ENCODE data around the gene CYP39A1.
A peak's percentile ranks its signal among the peaks of the same experiment; 100 is the strongest.

CYP39A1 gene, protein sequence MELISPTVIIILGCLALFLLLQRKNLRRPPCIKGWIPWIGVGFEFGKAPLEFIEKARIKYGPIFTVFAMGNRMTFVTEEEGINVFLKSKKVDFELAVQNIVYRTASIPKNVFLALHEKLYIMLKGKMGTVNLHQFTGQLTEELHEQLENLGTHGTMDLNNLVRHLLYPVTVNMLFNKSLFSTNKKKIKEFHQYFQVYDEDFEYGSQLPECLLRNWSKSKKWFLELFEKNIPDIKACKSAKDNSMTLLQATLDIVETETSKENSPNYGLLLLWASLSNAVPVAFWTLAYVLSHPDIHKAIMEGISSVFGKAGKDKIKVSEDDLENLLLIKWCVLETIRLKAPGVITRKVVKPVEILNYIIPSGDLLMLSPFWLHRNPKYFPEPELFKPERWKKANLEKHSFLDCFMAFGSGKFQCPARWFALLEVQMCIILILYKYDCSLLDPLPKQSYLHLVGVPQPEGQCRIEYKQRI

DNA sequence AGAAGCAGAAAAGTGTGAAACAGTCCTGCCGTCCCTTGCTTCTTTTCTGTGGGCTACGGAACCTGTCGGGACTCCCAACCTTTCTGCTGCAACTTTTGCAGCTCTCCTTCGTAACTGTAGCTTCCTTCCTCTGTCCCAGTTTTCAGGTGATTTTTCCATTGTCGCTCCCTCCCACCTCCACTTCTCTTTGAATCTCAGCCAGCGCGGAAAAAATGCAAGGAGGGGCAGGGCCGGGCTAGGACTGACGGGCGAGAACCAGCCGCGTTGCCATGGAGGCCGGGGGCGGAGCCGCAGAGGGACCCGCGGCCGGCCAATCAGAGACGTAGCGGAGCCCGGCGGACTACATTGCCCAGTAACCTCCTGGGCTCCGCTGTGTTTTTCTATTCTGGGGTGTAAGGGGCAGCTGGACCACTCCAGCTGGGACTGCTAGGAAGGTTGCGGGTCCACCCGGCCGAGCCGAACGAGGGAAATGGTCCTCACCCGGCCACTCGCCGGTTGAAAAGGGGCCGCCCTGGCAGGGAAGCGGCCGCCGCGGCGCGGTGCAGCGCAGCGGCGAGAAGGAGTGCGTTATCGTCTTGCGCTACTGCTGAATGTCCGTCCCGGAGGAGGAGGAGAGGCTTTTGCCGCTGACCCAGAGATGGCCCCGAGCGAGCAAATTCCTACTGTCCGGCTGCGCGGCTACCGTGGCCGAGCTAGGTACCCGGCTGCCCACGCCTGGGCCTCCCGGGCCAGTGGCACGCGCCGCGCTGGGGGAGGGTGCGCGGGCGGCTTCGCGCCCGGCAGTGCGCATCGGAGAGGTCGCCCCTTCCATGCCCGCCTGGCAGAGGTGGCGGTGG, at the start of gene CYP39A1, which contains the start of gene SLC25A27:
TSS of gene CYP39A1 (minus strand) at position 216 of the 836 bp plus-strand sequence. CDS start 236 bp downstream, outside the sequence.
TSS of gene SLC25A27 (plus strand) at position 373 of the 836 bp plus-strand sequence. CDS start at position 591, 218 bp downstream.
- H3K9me3 Mint-ChIP-seq, result no peaks in the 10 kb centered on the region
- peak; percentile 100 for ATAC-seq
- H3K27ac Mint-ChIP-seq, result no peak within 1 kb of the TSS
- H3K4me3 Mint-ChIP-seq, result peak within 1 kb of the TSS; percentile 82 to 90
- H3K27me3 Mint-ChIP-seq, result peaks cover 30% of the 10 kb centered on the region
- DNase-seq, result peak; percentile 77 to 81
- H3K4me1 Mint-ChIP-seq, result peaks cover 25% of the 10 kb centered on the region

DNA sequence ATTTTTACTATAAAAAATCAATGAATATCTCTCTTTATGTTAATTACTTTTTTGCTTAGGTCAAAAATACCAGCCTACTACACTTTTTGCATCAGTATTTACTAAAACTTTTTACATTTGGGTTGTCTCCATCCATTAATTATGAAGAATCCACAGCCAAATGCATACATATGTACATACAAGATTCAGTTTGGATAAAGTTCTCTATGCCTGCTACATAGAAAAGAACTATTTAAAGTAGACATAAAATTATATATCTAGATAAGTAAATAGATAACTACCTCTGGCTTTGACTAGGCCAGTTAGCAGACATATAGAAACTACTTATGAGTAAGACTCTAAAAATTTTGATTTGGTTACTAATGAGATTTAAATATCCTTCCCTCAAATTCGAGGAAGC, 47.4 kb upstream of the CYP39A1 start:
- H3K9me3 Mint-ChIP-seq, result no peaks in the 10 kb centered on the region
- no peaks in the 10 kb centered on the region for H3K4me1 Mint-ChIP-seq
- no peak overlapping the region for H3K4me3 Mint-ChIP-seq
- H3K27me3 Mint-ChIP-seq, result peaks cover 40% of the 10 kb centered on the region
- H3K27ac Mint-ChIP-seq, result no peak overlapping the region
- DNase-seq (no peak), ATAC-seq (no peak)

DNA sequence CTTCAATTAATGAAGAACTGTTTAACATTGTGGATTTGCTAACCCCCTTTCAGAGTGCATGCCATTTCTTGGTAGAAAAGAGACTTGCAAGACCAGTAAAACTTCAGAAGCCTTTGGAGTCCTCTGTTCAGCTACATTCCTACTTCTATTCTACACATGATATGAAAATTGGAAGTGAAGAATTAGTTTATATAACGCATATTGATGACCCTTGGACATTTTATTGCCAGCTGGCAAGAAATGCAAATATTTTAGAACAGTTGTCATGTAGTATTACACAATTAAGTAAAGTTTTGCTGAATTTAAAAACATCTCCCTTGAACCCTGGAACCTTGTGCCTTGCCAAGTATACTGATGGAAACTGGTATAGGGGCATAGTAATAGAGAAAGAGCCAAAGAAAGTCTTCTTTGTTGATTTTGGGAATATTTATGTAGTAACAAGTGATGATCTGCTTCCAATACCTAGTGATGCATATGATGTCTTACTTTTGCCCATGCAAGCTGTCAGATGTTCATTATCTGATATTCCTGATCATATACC, 38.4 kb upstream of the CYP39A1 start:
- H3K27ac Mint-ChIP-seq, result no peak overlapping the region
- ATAC-seq, result no peak

DNA sequence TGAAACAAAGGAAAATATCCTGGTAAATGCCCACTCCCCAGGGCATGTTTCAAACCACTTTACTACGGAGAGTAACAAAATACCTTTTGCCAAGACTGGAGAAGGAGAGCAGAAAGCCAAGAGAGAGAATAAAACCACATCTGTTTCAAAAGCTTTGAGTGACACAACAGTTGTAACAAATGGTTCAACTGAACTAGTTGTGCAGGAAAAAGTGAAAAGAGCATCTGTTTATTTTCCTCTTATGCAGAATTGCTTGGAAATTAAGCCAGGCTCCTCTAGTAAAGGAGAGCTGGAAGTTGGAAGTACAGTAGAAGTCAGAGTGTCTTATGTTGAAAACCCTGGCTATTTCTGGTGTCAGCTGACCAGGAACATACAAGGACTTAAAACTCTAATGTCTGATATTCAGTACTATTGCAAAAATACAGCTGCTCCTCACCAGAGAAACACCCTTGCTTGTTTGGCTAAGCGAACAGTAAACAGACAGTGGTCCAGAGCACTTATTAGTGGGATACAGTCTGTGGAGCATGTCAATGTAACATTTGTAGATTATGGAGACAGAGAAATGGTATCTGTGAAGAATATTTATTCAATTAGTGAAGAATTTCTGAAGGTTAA, 37.6 kb upstream of the CYP39A1 start:
- peaks cover 6% of the 10 kb centered on the region for H3K27me3 Mint-ChIP-seq
- no peaks in the 10 kb centered on the region for H3K9me3 Mint-ChIP-seq
- no peak for DNase-seq
- ATAC-seq, result no peak
- no peaks in the 10 kb centered on the region for H3K4me1 Mint-ChIP-seq
- H3K4me3 Mint-ChIP-seq, result no peak overlapping the region
- H3K27ac Mint-ChIP-seq, result no peak overlapping the region

More for the DNA sequence above, 38.4 kb upstream of the CYP39A1 start:
- Mint-ChIP-seq H3K4me3 (no peak overlapping the region), H3K9me3 (no peaks in the 10 kb centered on the region), H3K27me3 (peaks cover 13% of the 10 kb centered on the region), H3K4me1 (no peaks in the 10 kb centered on the region)
- DNase-seq, result no peak

DNA sequence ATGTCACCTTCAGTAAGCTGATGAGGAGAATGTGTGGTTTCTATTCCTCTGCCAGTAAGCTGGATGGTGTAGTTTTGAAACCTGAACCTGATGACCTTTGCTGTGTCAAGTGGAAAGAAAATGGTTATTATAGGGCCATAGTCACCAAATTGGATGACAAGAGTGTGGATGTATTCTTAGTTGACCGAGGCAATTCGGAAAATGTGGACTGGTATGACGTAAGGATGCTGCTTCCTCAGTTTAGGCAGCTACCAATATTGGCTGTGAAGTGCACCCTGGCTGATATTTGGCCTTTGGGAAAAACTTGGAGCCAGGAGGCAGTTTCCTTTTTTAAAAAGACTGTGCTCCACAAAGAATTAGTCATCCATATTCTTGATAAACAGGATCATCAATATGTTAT, 37.0 kb upstream of the CYP39A1 start:
- no peaks in the 10 kb centered on the region for H3K4me1 Mint-ChIP-seq
- peaks cover 6% of the 10 kb centered on the region for H3K27me3 Mint-ChIP-seq
- no peaks in the 10 kb centered on the region for H3K9me3 Mint-ChIP-seq
- no peak overlapping the region for H3K27ac Mint-ChIP-seq
- DNase-seq (no peak), ATAC-seq (no peak)
- H3K4me3 Mint-ChIP-seq, result no peak overlapping the region

DNA sequence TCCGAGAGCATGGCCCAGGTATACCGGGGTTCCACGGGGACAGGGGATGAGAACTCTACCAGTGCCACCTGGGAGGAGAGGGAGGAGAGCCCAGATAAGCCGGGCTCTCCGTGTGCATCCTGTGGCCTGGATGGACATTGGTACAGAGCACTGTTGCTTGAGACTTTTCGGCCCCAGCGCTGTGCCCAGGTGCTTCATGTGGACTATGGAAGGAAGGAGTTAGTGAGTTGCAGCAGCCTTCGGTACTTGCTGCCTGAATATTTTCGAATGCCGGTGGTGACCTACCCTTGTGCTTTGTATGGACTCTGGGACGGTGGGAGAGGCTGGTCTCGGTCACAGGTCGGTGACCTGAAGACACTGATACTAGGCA, 36.3 kb upstream of the CYP39A1 start:
- no peak for ATAC-seq
- Mint-ChIP-seq H3K27me3 (peaks cover 6% of the 10 kb centered on the region), H3K27ac (no peak overlapping the region), H3K4me3 (no peak overlapping the region), H3K4me1 (no peaks in the 10 kb centered on the region), H3K9me3 (no peaks in the 10 kb centered on the region)
- DNase-seq, result no peak

DNA sequence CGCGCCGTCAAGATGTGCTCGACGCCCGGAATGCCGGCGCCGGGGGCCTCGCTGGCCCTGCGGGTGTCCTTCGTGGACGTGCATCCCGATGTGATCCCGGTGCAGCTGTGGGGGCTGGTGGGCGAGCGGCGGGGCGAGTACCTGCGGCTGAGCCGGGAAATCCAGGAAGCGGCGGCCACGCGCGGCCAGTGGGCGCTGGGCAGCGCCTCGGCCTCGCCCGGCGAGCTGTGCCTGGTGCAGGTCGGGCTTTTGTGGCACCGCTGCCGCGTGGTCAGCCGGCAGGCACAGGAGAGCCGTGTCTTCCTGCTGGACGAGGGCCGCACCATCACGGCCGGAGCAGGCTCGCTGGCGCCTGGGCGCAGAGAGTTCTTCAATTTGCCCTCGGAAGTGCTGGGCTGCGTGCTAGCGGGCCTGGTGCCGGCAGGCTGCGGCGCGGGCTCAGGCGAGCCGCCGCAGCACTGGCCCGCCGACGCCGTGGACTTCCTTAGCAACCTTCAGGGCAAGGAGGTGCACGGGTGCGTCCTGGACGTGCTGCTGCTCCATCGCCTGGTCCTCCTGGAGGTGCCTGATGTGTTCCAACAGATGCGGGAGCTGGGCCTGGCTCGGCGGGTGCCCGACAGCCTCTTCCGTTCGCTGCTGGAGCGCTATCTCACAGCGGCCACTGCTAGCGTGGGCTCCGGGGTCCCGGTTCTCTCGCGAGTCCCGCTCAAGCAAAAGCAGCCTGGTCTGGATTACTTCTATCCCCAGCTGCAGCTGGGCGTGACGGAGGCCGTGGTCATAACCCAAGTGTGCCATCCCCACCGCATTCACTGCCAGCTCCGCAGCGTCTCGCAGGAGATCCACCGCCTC, 35.7 kb upstream of the CYP39A1 start:
- Mint-ChIP-seq H3K4me3 (no peak overlapping the region), H3K4me1 (no peaks in the 10 kb centered on the region), H3K27me3 (peaks cover 6% of the 10 kb centered on the region), H3K27ac (no peak overlapping the region), H3K9me3 (no peaks in the 10 kb centered on the region)
- ATAC-seq (no peak), DNase-seq (no peak)

DNA sequence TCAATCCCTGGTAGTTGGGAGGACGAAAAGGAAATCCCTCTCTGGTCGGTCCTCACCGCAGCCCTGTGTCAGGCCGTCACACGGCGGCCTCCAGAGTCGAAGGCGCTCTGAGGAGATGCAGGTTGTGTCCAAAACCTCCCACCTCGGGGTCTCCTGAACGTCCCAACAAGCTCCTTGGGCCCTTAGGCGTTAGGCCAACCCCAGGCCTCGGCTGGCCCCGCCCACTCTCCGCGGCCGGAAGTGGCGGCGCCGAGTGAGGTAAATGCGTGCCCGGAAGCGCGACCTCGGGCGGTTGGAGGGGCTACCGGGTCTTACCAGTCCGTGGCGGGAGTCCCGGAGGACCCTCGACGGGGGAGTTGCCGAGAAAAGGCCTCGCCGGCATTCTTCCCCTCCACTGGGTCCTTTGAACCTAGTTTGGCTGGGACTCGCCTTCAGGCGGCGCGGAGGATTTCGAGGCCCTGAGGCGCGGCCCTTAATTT, 35.0 kb upstream of the CYP39A1 start, which contains the start of gene TDRD6:
TSS of gene TDRD6 (plus strand) at position 267 of the 479 bp plus-strand sequence. CDS start 244 bp downstream, outside the sequence.
- H3K27ac Mint-ChIP-seq, result no peak within 1 kb of the TSS

DNA sequence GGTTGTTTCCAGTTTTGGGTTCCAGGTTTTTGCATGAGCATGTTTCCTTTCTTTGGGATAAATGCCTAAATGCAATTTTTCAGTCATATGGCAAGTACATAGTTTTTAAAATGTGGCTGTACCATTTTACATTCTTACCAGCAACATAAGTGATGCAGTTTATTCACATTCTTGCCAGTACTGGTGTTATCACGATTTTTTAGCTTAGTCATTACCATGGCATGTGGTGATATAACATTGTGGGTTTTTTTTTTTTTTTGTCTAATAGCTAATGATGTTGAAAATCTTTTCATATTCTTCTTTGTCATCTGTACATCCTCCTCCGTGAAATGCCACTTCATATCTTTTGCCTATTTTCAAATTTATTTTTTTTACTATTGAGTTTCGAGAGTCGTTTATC, 32.2 kb upstream of the CYP39A1 start:
- H3K27me3 Mint-ChIP-seq, result peaks cover 6% of the 10 kb centered on the region
- H3K4me3 Mint-ChIP-seq, result no peak overlapping the region
- no peak for ATAC-seq
- H3K27ac Mint-ChIP-seq, result no peak overlapping the region
- DNase-seq, result no peak
- H3K9me3 Mint-ChIP-seq, result no peaks in the 10 kb centered on the region
- H3K4me1 Mint-ChIP-seq, result no peaks in the 10 kb centered on the region

More for the DNA sequence above, 35.0 kb upstream of the CYP39A1 start, which contains the start of gene TDRD6:
- ATAC-seq (no peak), DNase-seq (no peak)
- peaks cover 6% of the 10 kb centered on the region for H3K27me3 Mint-ChIP-seq
- H3K9me3 Mint-ChIP-seq, result no peaks in the 10 kb centered on the region
- no peak within 1 kb of the TSS for H3K4me3 Mint-ChIP-seq
- H3K4me1 Mint-ChIP-seq, result no peaks in the 10 kb centered on the region

DNA sequence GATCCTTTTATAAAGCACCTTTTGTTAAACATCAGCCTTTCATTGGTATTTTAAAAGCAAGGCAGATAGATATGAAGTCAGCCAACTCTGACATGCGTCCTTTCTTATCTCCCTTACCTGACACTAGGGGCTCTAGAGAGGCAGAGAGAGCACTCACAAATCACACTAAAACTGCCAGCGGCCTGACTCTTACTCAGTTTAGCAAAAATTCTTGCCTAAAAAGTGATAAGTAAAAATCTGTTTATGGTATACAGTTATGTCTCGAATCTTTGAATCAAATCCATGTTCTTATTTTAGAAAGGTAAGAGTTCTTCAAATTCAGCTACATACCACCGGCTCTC, 24.7 kb upstream of the CYP39A1 start:
- no peak for DNase-seq
- no peak for ATAC-seq
- Mint-ChIP-seq H3K27me3 (no peaks in the 10 kb centered on the region), H3K4me1 (no peaks in the 10 kb centered on the region), H3K9me3 (no peaks in the 10 kb centered on the region), H3K4me3 (no peak overlapping the region), H3K27ac (no peak overlapping the region)

DNA sequence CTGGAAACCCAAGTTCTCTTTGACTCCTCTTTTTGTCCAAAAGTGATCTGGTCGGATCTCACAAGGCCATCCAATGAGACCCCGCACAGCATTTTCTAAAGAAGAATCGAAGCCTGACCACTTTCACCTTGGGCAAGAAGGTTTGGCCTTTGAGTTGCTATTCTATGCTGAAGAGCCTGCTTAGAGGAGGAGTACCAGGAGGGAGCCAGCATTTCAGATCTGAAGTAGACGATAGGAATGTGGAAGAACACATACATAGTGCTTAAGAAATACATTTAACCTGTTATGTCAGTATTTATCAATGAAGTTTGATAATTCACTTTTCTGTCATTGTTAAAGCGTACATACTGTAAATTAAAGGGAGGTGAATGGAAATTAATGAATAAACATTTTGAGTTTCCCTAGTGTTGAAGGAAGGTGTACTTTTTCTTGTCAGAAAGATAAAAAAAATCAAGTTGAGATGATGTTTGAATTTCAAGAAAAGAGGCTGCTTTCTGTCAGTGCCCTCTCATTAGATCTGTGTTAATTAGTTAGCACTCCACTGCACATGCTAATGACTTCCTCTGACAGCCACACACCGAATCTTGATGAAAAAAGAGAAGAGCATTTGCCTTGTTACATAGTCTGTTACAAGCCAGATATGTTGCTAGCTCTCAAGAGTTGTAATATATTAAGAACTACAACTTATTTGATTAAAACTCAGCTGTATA, 24.1 kb upstream of the CYP39A1 start:
- H3K4me3 Mint-ChIP-seq, result no peak overlapping the region

DNA sequence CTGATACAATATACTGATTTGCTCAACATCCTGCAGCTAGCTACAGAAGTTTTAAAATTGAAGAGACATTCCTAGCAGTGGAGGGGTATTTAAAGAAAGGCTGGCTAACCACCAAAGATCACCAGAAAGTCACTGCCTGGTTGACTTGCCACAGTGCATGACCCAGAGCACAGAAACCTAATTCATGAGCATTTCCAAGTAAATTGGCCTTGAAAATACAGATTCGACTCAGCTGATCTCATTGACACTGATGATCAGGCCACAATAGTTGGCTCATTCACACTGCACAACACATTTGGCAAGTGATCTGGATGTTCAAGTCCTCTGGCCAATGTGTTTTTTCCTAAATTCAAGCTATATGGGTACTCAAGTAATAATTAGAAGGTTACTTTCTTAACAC, 21.8 kb upstream of the CYP39A1 start:
- DNase-seq (no peak), ATAC-seq (peak; percentile 45)
- no peaks in the 10 kb centered on the region for H3K27me3 Mint-ChIP-seq
- no peaks in the 10 kb centered on the region for H3K9me3 Mint-ChIP-seq
- H3K4me3 Mint-ChIP-seq, result no peak overlapping the region
- no peak overlapping the region for H3K27ac Mint-ChIP-seq
- H3K4me1 Mint-ChIP-seq, result no peaks in the 10 kb centered on the region

More for the DNA sequence above, 24.1 kb upstream of the CYP39A1 start:
- no peaks in the 10 kb centered on the region for H3K9me3 Mint-ChIP-seq
- no peaks in the 10 kb centered on the region for H3K27me3 Mint-ChIP-seq
- H3K4me1 Mint-ChIP-seq, result no peaks in the 10 kb centered on the region
- ATAC-seq, result no peak
- DNase-seq, result no peak
- no peak overlapping the region for H3K27ac Mint-ChIP-seq

DNA sequence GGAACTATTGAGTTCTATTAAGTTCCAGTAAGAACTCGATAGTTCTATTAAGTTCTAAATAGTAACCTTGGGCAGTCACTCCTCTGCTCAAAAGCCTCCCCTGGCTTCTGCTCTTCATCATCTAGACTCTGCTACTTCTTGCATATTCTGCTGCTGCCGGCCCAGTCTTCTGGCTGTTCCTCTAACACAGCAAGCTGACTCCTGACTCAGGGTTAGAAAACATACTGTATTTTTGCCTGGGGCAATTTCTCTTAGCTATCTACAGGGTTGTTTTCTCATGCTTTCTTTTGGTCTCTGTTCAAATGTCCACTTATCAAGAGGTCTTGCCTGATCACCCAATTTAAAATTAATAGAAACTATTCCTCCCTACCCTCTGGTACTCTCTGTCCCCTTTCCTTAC, 14.8 kb upstream of the CYP39A1 start:
- no peaks in the 10 kb centered on the region for H3K27me3 Mint-ChIP-seq
- DNase-seq, result no peak
- no peaks in the 10 kb centered on the region for H3K9me3 Mint-ChIP-seq
- H3K4me1 Mint-ChIP-seq, result no peaks in the 10 kb centered on the region
- H3K4me3 Mint-ChIP-seq, result no peak overlapping the region
- ATAC-seq, result no peak
- H3K27ac Mint-ChIP-seq, result no peak overlapping the region

DNA sequence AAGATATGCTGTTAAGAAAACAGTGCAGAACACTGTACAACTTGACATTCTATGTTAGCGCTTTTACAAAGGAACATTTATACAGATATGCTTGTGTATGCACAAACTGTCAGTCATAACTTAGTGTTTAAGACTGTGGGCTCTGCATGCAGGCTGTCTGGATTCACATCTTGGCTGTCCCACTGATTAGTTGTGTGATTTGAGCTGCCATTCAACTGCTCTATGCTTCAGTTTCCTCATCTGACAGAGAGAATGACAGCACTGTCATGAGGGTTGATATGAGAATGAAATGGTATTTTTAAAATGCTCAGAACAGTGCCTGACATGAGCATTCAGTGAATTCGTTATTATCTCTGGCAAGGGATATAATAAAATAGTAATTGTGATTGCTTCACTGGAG, 8.9 kb upstream of the CYP39A1 start:
- no peak overlapping the region for H3K27ac Mint-ChIP-seq
- H3K4me3 Mint-ChIP-seq, result no peak overlapping the region
- ATAC-seq (no peak), DNase-seq (no peak)
- H3K27me3 Mint-ChIP-seq, result no peaks in the 10 kb centered on the region
- H3K4me1 Mint-ChIP-seq, result no peaks in the 10 kb centered on the region
- no peaks in the 10 kb centered on the region for H3K9me3 Mint-ChIP-seq
